Pancreas (tissue), 10 donors: ENCODE results near the gene USP38. TPM values are rescaled to one million over a fixed set of nuclear protein-coding genes. Genes with fewer than 3 reads are reported as not detected.

ENCODE experiments used
- ATAC-seq, 4 donors: fragments of 200-7000 bp; cut with Tn5 transposase; one replicate each; pipeline versions ENCODE4 v1.8.0 to v1.9.1; 2020; ENCODE audit warnings: mild to moderate bottlenecking in 4 of 4, moderate library complexity in 4 of 4
- DNase-seq, 6 donors: peaks; one replicate each; pipeline ENCODE4 v3.0.0-alpha.2; 2020
- FAIRE-seq: peaks from 2 replicates; lab custom pipeline; 2012; peaks lifted over from hg19 to GRCh38; lab: Jason Lieb, UNC
- H3K27ac ChIP-seq, 4 donors: fragments of 200-600 bp; sonication (generic); 1 replicate in 3 of 4; 2 replicates in 1 of 4; pipeline versions ENCODE4 v1.5.0 to v1.8.0; 2020
- H3K27me3 ChIP-seq, 4 donors: fragments of 200-600 bp; one replicate each; pipeline ENCODE4 v1.8.0; 2021
- H3K36me3 ChIP-seq, 3 donors: fragments of 200-600 bp; sonication (generic) in 1 of 3; one replicate each; pipeline versions ENCODE4 v1.5.0 to v1.8.0; 2020 to 2021
- H3K4me1 ChIP-seq, 3 donors: fragments of 200-600 bp; one replicate each; pipeline ENCODE4 v1.8.0; 2021
- H3K4me3 ChIP-seq, 4 donors: fragments of 200-600 bp; sonication (generic) in 2 of 4; one replicate each; pipeline versions ENCODE4 v1.5.0 to v1.8.0; 2020 to 2021
- H3K9me3 ChIP-seq, 4 donors: fragments of 200-600 bp; one replicate each; pipeline ENCODE4 v1.8.0; 2021
- WGBS, 2 donors: extraction: QIAGEN DNeasy Blood & Tissue Kit; methylation state at CpG; one replicate each; pipeline ENCODE4 v1.1.7; 2013; 5-methylcytosine and 5-hydroxymethylcytosine counted together
- intact Hi-C, 3 donors: fragments of 100-400 bp; cut with DNase I; formaldehyde crosslinking; loops; one replicate each; pipeline versions ENCODE4 v1.11.1 to v1.14.2; 2022
- polyA plus RNA-seq, 2 donors: library from polyadenylated mRNA; stranded (reverse); fragments of 200-250 nt; gene quantifications; one replicate each; pipeline ENCODE4 v1.2.3, GENCODE V29; 2013
- total RNA-seq, 6 donors: library from RNA; stranded (reverse); fragmentation: NEBNext Ultra II Directional in 4 of 6; extraction: Animal tissue kit (Norgen Biotek cat#: 25700) in 4 of 6; gene quantifications; one replicate each; pipeline versions ENCODE4 v1.2.1 to v1.2.4, GENCODE V29; 2021 to 2023
- TF ChIP-seq, protein P1 (sequence below), 4 donors: fragments of 200-600 bp; sonication (generic) in 3 of 4; IDR thresholded peaks; one replicate each; pipeline versions ENCODE4 v1.5.0 to v1.8.0; 2021; ENCODE audit warnings: antibody characterized with exemption in 4 of 4
- donor health status: healthy with polysubstance abuse.
- donor health status: DM: no; HTN: no; CAD: no; lungs with moderate emphysema.
- donor health status: DM: no; HTN: no; CAD: no.
- donor health status: control.
- donor health status: control.
- donor health status: Bipolar disorder and iron deficiency.
- donor health status: DM: yes; HTN: yes; CAD: no.
- donor health status: DM: no; HTN: no; CAD: no.
- donor health status: DM: no; HTN: no; CAD: no.
- donor health status: DM: yes; HTN: yes; CAD: no.

Gene USP38
- total and polyA plus RNA-seq, 8 donors = 2.4 to 13.6 (median 8.8) TPM

DNA sequence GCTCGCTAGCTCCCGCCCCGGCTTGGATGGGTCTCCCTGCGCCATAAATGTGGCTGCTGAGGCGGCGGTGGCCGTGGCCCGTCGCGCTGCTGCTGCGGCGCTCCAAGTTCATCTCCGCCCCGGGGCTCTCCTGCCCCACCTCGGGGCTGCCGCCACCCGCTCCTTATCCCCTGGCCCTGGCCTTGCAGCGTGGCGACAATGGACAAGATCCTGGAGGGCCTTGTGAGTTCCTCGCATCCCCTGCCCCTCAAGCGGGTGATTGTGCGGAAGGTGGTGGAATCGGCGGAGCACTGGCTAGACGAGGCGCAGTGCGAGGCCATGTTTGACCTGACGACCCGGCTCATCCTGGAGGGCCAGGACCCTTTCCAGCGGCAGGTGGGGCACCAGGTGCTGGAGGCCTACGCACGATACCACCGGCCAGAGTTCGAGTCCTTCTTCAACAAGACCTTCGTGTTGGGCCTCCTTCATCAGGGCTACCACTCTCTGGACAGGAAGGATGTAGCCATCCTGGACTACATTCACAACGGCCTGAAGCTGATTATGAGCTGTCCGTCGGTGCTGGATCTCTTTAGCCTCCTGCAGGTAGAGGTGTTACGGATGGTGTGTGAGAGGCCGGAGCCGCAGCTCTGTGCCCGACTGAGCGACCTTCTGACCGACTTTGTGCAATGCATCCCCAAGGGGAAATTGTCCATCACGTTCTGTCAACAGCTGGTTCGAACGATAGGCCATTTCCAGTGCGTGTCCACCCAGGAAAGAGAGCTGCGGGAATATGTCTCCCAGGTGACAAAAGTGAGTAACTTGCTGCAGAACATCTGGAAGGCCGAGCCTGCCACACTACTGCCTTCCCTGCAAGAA is 763 bp downstream of the USP38 start:
- Histone ChIP-seq H3K4me3 (peak overlapping the region; percentile 83 to 92 (median 84)), H3K36me3 (no peaks in the 10 kb centered on the region), H3K27me3 (no peaks in the 10 kb centered on the region), H3K4me1 (peaks cover 23 to 35% (median 26%) of the 10 kb centered on the region in 3 donors), H3K9me3 (no peaks in the 10 kb centered on the region), H3K27ac (peak overlapping the region; percentile 74 to 96 (median 90))
- TF ChIP-seq, protein P1, sequence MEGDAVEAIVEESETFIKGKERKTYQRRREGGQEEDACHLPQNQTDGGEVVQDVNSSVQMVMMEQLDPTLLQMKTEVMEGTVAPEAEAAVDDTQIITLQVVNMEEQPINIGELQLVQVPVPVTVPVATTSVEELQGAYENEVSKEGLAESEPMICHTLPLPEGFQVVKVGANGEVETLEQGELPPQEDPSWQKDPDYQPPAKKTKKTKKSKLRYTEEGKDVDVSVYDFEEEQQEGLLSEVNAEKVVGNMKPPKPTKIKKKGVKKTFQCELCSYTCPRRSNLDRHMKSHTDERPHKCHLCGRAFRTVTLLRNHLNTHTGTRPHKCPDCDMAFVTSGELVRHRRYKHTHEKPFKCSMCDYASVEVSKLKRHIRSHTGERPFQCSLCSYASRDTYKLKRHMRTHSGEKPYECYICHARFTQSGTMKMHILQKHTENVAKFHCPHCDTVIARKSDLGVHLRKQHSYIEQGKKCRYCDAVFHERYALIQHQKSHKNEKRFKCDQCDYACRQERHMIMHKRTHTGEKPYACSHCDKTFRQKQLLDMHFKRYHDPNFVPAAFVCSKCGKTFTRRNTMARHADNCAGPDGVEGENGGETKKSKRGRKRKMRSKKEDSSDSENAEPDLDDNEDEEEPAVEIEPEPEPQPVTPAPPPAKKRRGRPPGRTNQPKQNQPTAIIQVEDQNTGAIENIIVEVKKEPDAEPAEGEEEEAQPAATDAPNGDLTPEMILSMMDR (IDR thresholded peaks at IDR 0.05) = no peak
- 0 to 1% methylated on average over 50 of the region's 50 CpGs for WGBS, 2 donors
- peak; percentile 7 to 17 (median 12) for ATAC-seq
- peak in 4 of 6 donors; percentile 14 to 78 (median 54) for DNase-seq
- no peak for FAIRE-seq
- intact Hi-C loops = no loop called here

DNA sequence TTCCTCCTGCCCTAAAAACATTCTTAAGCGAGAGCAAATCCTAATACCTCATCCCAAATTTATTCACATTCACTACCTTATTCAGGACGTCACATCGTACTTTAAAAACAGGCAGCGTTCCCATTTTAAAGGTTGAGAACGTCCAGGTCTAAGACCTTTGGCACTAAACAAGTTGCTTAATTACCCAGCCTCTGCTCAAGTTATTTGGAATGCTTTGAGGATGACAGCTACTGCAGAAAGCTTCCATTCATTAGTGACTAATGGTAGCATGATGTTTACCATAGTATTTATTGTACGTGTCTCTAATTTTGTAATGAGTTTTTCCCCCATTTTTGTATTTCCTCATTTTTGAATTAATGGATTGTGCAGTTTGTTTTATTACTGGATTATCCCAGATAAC is 1.5 kb downstream of the USP38 start:
- no peaks in the 10 kb centered on the region for H3K27me3 ChIP-seq
- no peak for FAIRE-seq

GRCh38 chr4:143186649-143187048 is 1.9 kb downstream of the USP38 start:
- intact Hi-C loops = no loop called here
- peak overlapping the region in 3 of 4 donors; percentile 84 to 92 (median 85) for H3K4me3 ChIP-seq
- ATAC-seq (no peak), DNase-seq (no peak), FAIRE-seq (no peak)
- peak overlapping the region in 1 of 4 donors; percentile 0 for H3K27ac ChIP-seq
- H3K4me1 ChIP-seq = peaks cover 23 to 44% (median 26%) of the 10 kb centered on the region in 3 donors
- no peaks in the 10 kb centered on the region for H3K9me3 ChIP-seq
- no peaks in the 10 kb centered on the region for H3K27me3 ChIP-seq
- 0 to 2% methylated on average over 7 of the region's 7 CpGs for WGBS, 2 donors
- TF ChIP-seq, protein P1 (IDR thresholded peaks at IDR 0.05) = no peak
- H3K36me3 ChIP-seq = peaks cover 0 to 2% (median 0%) of the 10 kb centered on the region in 3 donors

More for the DNA sequence above, 1.5 kb downstream of the USP38 start:
- Histone ChIP-seq H3K4me3 (peak overlapping the region; percentile 83 to 92 (median 84)), H3K27ac (peak overlapping the region in 2 of 4 donors; percentile 91 to 96), H3K4me1 (peaks cover 23 to 40% (median 26%) of the 10 kb centered on the region in 3 donors), H3K9me3 (no peaks in the 10 kb centered on the region), H3K36me3 (peaks cover 0 to 1% (median 0%) of the 10 kb centered on the region in 3 donors)
- 1% methylated on average over 6 of the region's 6 CpGs for WGBS, 2 donors
- DNase-seq (no peak), ATAC-seq (no peak)
- TF ChIP-seq, protein P1 (IDR thresholded peaks at IDR 0.05) = no peak
- intact Hi-C loops = no loop called here

DNA sequence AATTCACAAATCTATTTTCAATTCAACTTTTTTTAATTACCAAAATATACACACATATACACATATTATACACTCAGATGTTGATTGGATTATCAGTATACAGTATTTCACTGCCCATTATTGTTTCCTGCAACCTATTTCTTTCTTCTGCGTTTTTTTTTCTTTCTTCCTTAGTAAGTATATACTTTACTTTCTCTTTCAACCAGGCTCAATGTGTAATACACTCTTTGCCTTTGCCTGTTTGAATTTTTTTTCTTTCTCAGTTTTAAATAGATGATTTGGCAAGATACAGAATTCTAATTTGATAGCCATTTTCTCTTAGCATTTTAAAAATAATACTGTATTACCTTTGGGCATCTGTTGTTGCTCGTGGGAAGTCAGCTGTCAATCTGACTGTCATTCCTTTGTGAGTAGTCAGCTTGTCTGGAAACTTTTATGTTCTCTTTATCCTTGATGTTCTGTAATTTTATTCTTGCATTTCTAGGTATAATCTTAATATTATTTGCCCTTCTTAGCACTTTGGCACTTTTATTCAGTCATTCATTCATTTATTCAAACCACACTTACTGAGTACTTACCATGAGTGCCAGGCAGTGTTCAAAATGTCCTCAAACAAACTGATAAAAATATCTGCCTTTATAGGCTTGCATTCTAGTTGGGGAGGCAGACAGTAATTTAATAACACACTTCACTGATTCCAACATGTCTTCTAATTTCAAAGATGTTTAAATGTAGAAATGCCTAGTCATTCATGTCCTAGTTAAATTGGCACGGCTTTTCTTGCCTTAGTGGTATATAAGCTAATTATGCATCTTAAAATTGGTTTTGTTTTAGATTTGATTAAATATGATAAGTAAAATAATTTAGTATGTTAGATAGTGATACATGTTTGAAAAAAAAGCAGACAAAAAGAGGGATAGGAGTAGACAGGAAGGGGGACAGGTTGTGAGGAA is 3.7 kb downstream of the USP38 start:
- ATAC-seq (no peak), FAIRE-seq (no peak)
- 46 to 57% methylated on average over 3 of the region's 3 CpGs for WGBS, 2 donors

More for the DNA sequence above, 3.7 kb downstream of the USP38 start:
- no peak for DNase-seq
- no peaks in the 10 kb centered on the region for H3K27me3 ChIP-seq
- H3K4me3 ChIP-seq = peak overlapping the region in 2 of 4 donors; percentile 85 to 92
- peaks cover 0 to 2% (median 0%) of the 10 kb centered on the region in 3 donors for H3K36me3 ChIP-seq
- TF ChIP-seq, protein P1 (IDR thresholded peaks at IDR 0.05) = no peak
- intact Hi-C loops = no loop called here
- no peak overlapping the region for H3K27ac ChIP-seq
- peaks cover 20 to 43% (median 23%) of the 10 kb centered on the region in 3 donors for H3K4me1 ChIP-seq
- H3K9me3 ChIP-seq = no peaks in the 10 kb centered on the region
